Thymus (tissue), 11 donors: ENCODE data around the gene C12orf76. TPM values are rescaled to one million over a fixed set of nuclear protein-coding genes. Genes with fewer than 3 reads are reported as not detected.

ENCODE experiments used
- DNase-seq, 9 donors: peaks; one replicate each; pipeline ENCODE4 v3.0.0-alpha.2; 2013; ENCODE audit warnings: low spot score in 9 of 9, low read depth in 6 of 9, missing footprints in 1 of 9
- H3K27ac ChIP-seq, 2 donors: one replicate each; pipeline ENCODE4 v1.5.1; 2013; ENCODE audit warnings: control low read depth in 1 of 2, low read depth in 1 of 2, low read length in 1 of 2, mild to moderate bottlenecking in 1 of 2, moderate library complexity in 1 of 2
- H3K27me3 ChIP-seq, 2 donors: one replicate each; pipeline ENCODE4 v1.5.1; 2013; ENCODE audit warnings: low read length in 1 of 2; ENCODE audit not compliant: control insufficient read depth in 2 of 2, insufficient read depth in 1 of 2
- H3K36me3 ChIP-seq, 2 donors: one replicate each; pipeline ENCODE4 v1.5.1; 2013; ENCODE audit warnings: low read length in 1 of 2, mild to moderate bottlenecking in 1 of 2, moderate library complexity in 1 of 2; ENCODE audit not compliant: control insufficient read depth in 2 of 2, insufficient read depth in 2 of 2
- H3K4me1 ChIP-seq, 2 donors: one replicate each; pipeline ENCODE4 v1.5.1; 2013; ENCODE audit warnings: low read length in 2 of 2; ENCODE audit not compliant: control insufficient read depth in 2 of 2, insufficient read depth in 2 of 2
- H3K4me3 ChIP-seq, 2 donors: one replicate each; pipeline ENCODE4 v1.5.1; 2013; ENCODE audit warnings: low read length in 2 of 2, control low read depth in 1 of 2, mild to moderate bottlenecking in 1 of 2
- H3K9me3 ChIP-seq, 2 donors: one replicate each; pipeline ENCODE4 v1.5.1; 2013; ENCODE audit warnings: low read length in 1 of 2, mild to moderate bottlenecking in 1 of 2; ENCODE audit not compliant: control insufficient read depth in 2 of 2, insufficient read depth in 1 of 2
- WGBS: extraction: QIAGEN DNeasy Blood & Tissue Kit; methylation state at CpG from one replicate; pipeline ENCODE4 v1.1.7; 2013; 5-methylcytosine and 5-hydroxymethylcytosine counted together
- polyA plus RNA-seq: library from polyadenylated mRNA; stranded (reverse); fragments of 200-250 nt; gene quantifications from one replicate; pipeline ENCODE4 v1.2.3, GENCODE V29; 2013
- total RNA-seq: library from RNA; stranded (reverse); fragments of 120-200 nt; gene quantifications from one replicate; pipeline ENCODE4 v1.2.4, GENCODE V29; 2013
- donor health status: healthy.

Gene C12orf76
- total and polyA plus RNA-seq, 2 donors = 16.6 to 21.5 TPM

DNA sequence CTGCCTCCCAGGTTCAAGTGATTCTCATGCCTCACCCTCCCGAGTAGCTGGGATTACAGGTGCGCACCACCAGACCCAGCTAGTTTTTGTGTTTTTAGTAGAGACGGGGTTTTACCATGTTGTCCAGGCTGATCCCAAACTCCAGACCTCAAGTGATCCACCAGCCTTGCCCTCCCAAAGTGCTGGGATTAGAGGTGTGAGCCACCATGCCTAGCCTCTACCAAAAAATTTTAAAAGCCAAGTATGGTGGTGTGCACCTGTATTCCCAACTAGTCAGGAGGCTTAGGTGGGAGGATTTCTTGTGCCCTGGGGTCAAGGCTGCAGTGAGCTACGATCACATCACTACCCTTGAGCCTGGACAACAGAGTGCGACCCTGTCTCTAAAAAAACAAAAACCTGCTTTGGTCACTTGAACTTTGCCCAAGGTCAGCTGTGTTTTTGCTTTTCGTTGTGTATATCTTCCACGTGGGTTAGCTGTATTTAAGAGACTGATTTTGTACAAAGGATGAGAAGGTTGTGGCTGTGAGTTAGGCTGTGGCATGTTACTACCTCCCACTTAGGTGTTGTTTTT is 12.7 kb downstream of the C12orf76 start:
- WGBS = 98% methylated on average over 7 of the region's 7 CpGs

GRCh38 chr12:110033888-110034287 is 14.4 kb downstream of the C12orf76 start:
- H3K27me3 ChIP-seq = no peaks in the 10 kb centered on the region

More for the DNA sequence above, 12.7 kb downstream of the C12orf76 start:
- Histone ChIP-seq H3K4me3 (no peak overlapping the region), H3K36me3 (peaks cover 42 to 66% of the 10 kb centered on the region in 2 donors), H3K4me1 (peaks cover 0 to 4% of the 10 kb centered on the region in 2 donors), H3K27me3 (no peaks in the 10 kb centered on the region), H3K9me3 (peaks cover 0 to 2% of the 10 kb centered on the region in 2 donors), H3K27ac (no peak overlapping the region)
- DNase-seq = no peak

GRCh38 chr12:110029290-110029815 is 19.0 kb downstream of the C12orf76 start:
- peaks cover 39 to 60% of the 10 kb centered on the region in 2 donors for H3K36me3 ChIP-seq
- no peaks in the 10 kb centered on the region for H3K9me3 ChIP-seq
- H3K4me1 ChIP-seq = no peaks in the 10 kb centered on the region
- 97% methylated on average over 2 of the region's 2 CpGs for whole genome bisulfite sequencing
- H3K27me3 ChIP-seq = no peaks in the 10 kb centered on the region
- no peak overlapping the region for H3K27ac ChIP-seq
- no peak overlapping the region for H3K4me3 ChIP-seq
- DNase-seq = no peak

More at GRCh38 chr12:110033888-110034287, 14.4 kb downstream of the C12orf76 start:
- H3K36me3 ChIP-seq = peaks cover 51 to 72% of the 10 kb centered on the region in 2 donors
- no peaks in the 10 kb centered on the region for H3K4me1 ChIP-seq
- 98% methylated on average over 3 of the region's 3 CpGs for WGBS
- no peak overlapping the region for H3K27ac ChIP-seq
- no peak for DNase-seq
- H3K4me3 ChIP-seq = no peak overlapping the region
- peaks cover 0 to 2% of the 10 kb centered on the region in 2 donors for H3K9me3 ChIP-seq

- WGBS = 96% methylated on average over 6 of the region's 6 CpGs
- no peak for DNase-seq
- Histone ChIP-seq H3K4me1 (no peaks in the 10 kb centered on the region), H3K36me3 (peaks cover 39 to 60% of the 10 kb centered on the region in 2 donors), H3K27ac (peak overlapping the region in 1 of 2 donors; percentile 18), H3K9me3 (no peaks in the 10 kb centered on the region), H3K4me3 (no peak overlapping the region), H3K27me3 (no peaks in the 10 kb centered on the region)
Measured at GRCh38 chr12:110028323-110028722, 20.0 kb downstream of the C12orf76 start.

DNA sequence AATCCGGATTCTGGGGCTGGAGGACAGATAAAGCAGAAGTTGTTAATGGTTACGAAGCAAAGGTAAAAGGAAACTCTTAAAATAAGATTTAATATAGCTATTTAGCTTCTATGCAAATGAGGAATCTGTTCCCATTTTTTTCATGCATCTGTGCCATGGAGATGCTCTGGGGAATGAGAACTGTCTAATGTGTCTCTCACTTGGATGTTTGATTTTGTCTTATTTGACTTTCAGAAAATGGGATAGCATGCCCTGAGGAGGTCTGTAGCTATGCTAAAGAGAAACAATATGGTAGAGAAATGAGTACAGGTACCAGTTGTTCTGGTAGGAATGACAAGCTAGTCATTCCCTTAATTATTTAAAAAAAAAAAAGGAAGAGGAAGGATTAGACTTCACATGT is 24.3 kb downstream of the C12orf76 start:
- Histone ChIP-seq H3K4me1 (no peaks in the 10 kb centered on the region), H3K9me3 (no peaks in the 10 kb centered on the region), H3K27me3 (no peaks in the 10 kb centered on the region), H3K27ac (no peak overlapping the region), H3K36me3 (peaks cover 65 to 72% of the 10 kb centered on the region in 2 donors), H3K4me3 (no peak overlapping the region)
- 96% methylated on average over 2 of the region's 2 CpGs for WGBS
- DNase-seq = no peak

DNA sequence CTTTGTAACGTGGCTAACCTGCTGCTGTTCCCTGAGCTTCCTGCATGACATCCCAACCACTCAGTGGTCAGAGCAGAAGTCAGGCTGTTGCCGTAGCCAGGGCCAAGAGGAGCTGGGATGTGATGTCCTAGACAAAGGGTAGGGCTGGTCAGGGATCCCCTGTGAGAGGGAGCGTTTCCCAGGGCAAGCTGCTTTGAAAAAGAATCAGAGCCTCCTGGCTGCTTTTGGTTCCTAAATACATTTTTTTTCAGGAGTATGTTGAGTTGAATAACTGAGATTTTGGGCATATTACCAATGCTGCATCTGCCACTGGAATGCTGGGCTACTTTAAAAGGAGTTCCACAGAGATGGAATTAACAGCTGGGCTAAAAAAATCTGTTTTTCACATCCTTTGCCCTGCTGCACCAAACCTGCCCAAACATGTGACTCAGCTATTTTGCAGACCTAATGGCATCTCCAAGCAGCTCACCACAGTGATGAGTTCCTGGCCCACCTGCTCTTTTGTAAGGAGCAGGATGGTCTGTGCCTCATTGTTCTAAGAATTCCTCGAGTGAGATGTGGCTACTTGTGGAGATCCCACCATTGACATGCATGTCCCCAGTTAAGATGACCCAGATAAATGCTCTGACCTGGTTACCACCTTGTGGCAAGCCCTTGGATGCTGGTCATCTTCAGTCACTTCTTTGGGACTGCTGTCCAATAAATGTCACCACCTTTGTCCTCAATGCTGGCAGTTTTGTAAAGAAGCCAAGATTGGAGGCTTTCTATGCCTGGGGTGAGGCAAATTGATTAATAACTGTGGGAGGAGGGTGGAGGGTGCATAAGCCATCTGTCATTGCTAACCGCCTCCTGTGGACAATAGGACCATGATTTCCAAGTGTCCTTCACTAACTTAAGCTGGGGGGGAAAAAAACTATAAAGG is 25.0 kb downstream of the C12orf76 start:
- no peak for DNase-seq
- no peaks in the 10 kb centered on the region for H3K4me1 ChIP-seq
- H3K27ac ChIP-seq = no peak overlapping the region
- WGBS = 92% methylated on average over 5 of the region's 5 CpGs
- no peaks in the 10 kb centered on the region for H3K9me3 ChIP-seq
- H3K27me3 ChIP-seq = no peaks in the 10 kb centered on the region
- H3K36me3 ChIP-seq = peaks cover 67 to 74% of the 10 kb centered on the region in 2 donors
- H3K4me3 ChIP-seq = no peak overlapping the region

- WGBS = 98% methylated on average over 4 of the region's 4 CpGs
- no peaks in the 10 kb centered on the region for H3K9me3 ChIP-seq
- H3K36me3 ChIP-seq = peaks cover 65 to 72% of the 10 kb centered on the region in 2 donors
- H3K27me3 ChIP-seq = no peaks in the 10 kb centered on the region
- DNase-seq = no peak
- H3K27ac ChIP-seq = no peak overlapping the region
- no peaks in the 10 kb centered on the region for H3K4me1 ChIP-seq
- H3K4me3 ChIP-seq = no peak overlapping the region
Measured at GRCh38 chr12:110020956-110021355, 27.4 kb downstream of the C12orf76 start.

GRCh38 chr12:110015132-110015531 is 33.2 kb downstream of the C12orf76 start:
- 11% methylated on average over 2 of the region's 2 CpGs for WGBS
- peaks cover 51% of the 10 kb centered on the region in 2 donors for H3K36me3 ChIP-seq

DNA sequence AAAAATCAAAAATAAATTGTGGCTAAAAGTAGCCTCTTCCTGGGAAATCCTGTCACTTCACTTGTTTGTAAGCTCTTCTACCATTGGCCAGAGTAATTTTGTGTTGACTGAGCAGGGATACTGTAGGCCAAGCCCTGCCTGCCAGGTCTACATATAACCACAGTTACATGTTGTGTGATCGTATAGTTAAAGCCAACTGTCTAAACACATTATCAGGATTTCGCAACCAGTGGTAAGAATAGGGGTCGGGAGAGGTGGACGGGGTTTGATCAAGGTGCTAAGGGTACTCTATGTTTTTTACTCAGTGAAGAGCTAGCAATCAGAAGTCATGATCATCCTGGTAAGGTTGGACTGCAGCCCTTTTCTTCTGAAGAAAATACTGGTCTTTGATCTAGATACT is 35.7 kb downstream of the C12orf76 start:
- Histone ChIP-seq H3K4me1 (peaks cover 0 to 4% of the 10 kb centered on the region in 2 donors), H3K27ac (no peak overlapping the region)

More at GRCh38 chr12:110015132-110015531, 33.2 kb downstream of the C12orf76 start:
- H3K4me1 ChIP-seq = peaks cover 0 to 4% of the 10 kb centered on the region in 2 donors
- H3K27me3 ChIP-seq = no peaks in the 10 kb centered on the region
- peak in 2 of 9 donors; percentile 24 to 50 for DNase-seq
- H3K9me3 ChIP-seq = no peaks in the 10 kb centered on the region
- peak overlapping the region in 1 of 2 donors; percentile 14 for H3K27ac ChIP-seq
- H3K4me3 ChIP-seq = no peak overlapping the region

More for the DNA sequence above, 35.7 kb downstream of the C12orf76 start:
- H3K4me3 ChIP-seq = no peak overlapping the region
- 96% methylated on average over 4 of the region's 4 CpGs for WGBS
- DNase-seq = no peak
- no peaks in the 10 kb centered on the region for H3K9me3 ChIP-seq
- peaks cover 26 to 30% of the 10 kb centered on the region in 2 donors for H3K36me3 ChIP-seq
- H3K27me3 ChIP-seq = no peaks in the 10 kb centered on the region
